ENCODE data around the gene HAPLN2.

Gene HAPLN2

DNA sequence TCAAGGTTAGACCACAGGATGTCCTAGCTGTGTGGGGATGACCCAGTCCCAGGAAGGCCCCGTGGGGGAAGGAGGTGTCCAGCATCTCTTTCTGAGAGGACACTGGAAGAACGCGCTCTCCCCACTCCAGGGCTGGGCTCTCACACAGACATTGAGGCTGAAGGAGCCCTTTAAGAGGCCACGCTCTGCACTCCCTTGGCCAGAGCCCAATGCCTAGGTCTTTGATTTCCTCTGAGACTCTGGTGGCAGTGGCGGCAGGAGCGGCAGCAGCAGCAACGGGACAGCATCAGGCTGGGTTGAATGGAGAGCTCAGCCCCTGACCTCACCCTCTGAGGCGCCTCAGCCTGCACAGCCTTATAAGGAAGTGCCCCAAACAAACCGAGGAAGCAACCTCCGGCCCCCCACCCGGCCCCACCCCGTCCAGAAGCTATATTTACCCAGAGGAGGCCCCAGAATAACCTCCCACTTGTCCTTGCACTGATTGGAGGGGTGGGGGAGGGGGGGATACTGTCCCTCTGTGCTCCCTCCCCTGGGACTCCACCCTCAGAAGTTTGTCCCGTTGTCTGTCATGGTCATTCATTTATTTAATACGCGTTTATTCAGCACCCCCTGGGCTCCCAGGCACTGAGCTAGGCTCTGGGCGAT, 45.7 kb downstream of the HAPLN2 start:
- no peak for DNase-seq

DNA sequence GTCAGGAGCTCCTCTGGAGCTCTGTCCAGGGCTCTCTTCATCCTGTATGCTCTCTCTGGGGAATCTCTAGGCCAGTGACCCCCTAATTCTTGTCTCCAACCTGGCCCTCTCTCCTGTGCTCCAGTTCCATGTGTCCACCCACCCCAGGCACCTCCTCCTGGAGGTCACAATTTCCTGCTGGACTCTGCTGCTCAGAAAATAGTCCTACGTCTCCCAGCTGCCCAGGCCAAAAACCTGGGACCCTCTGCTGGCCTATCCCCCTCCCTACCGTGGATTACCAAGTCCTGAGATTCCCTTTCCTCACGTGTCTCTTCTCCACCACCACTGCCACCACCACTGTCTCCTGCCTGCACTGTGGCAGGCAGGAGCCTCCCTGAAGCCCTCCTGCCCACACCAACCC, 46.3 kb downstream of the HAPLN2 start:
- no peak for DNase-seq

DNA sequence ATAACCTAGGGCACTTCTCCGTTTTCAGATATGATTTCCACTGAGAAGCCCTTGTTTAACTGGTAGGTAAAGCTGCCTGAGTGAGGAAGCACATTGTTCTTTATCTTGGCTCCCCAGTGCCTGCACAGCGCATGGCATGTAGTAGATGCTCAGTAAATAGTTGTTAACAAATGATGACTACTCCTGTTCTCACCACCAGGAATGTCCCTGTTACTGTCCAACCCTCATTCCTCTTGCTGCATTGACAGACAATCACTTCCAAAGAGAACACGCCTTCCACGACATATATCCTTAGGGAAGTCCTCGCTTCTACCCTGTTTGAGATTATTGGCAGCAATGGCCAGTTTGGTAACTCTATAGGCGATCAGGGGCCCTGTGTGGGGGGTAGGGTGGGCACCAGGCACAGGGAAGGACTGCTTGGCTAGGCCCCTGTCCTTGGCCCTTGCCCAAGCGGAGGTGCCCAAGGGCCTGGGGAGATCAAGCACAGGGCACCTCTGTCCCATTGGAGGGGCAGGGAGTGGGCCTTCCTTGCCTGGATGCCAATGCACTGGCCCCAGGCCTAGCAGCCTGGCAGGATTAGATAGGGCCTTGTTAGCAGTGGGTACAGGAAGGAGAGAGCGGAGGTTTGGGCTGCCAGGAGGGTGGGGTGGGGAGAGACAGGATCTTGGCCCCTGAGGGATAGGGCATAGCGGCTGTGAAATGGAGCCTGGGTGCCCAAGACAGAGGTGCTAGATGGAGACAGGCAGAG, 47.8 kb downstream of the HAPLN2 start:
- no peak for DNase-seq

DNA sequence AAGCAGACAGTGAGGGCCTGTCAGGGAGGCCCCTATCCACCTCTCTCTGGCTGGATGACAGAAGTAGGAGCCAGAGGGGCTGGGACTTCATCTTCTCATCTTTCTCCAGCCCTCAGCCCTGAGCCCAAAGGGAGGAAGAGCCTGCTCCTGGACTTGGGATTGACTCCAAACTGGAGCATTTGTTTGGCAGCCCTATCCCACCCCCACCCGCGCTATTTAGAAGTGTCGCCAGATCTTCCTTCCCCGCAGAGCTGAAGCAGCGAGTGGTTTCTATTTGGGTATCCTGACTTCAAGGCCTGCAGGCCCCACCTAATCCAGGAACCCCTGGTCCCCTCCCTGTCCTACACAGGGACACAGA, 48.4 kb downstream of the HAPLN2 start:
- DNase-seq = no peak

DNA sequence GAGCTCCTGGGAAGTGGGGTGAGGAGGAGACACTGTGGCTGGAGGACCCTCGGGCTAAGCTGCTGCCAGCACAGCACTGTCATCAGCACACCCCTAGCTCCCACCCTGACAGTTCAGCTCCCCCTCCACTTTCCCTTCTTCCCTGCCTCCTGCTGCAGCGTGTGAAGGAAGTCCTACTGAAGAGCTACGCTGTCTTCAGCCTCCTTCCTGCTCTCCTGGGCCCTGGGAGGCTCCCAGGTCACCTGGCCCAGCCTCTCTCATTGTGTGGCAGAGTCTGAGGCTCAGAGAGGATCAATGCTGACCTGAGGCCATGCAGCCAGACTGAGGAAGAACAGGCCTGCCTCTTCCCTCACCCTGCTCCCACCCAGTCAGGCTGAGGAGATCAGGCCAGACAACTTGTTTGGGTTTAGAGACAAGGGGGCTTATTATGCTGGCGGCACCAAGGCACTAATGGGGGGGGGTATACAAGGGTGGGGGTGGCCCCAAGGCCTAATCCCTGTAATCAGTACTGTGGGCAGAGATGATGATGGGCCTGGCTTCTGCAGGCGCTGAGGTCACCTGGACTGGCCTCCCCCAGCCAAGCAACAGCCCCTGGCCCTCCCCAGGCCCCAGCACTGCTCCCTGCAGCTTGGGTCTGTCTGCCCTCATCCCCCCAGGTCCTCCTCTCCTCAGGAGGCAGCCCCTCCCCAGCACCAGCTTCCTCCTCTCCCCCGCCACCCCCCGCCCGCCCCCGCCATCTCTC, 48.9 kb downstream of the HAPLN2 start:
- DNase-seq = no peak

DNA sequence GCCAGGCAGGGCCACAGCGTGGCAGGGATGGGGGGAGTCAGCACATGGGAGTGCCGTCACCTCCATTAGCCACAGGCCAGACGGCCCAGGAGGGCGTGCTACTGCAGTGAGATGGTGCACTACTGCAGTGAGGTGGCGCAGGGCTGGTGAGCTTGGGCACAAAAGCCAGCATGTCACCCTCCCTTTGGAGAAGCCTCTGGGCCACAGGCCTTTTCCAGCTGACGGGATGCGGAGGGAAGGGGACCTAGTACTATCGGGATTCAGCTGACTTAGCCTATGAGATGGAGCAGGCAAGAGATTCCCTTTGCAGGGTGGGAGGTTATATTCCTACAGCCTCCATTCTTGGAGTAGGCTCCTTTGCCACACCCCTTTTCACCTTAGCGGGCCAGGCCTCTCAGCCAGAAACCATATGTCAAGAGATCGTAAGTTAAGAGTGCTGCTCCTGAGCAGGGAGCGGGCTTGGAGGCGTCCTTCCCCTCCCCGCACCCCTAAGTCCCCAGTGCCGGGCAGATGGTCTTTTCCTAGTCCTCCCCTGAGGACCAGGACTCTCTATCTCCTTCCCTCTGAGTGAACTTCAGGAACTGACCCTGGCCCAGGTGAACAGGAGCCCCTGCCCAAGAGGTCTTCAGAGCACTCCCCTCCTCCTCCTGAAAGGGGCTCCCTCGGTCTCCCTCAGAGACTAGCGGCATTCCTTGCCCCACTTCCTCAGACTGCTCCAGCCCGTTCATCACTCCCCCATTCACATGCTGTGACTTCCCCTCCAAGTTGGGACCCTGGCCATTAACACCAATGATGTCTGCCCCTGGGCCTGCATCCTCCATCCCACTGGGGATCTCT, 49.8 kb downstream of the HAPLN2 start:
- no peak for DNase-seq

DNA sequence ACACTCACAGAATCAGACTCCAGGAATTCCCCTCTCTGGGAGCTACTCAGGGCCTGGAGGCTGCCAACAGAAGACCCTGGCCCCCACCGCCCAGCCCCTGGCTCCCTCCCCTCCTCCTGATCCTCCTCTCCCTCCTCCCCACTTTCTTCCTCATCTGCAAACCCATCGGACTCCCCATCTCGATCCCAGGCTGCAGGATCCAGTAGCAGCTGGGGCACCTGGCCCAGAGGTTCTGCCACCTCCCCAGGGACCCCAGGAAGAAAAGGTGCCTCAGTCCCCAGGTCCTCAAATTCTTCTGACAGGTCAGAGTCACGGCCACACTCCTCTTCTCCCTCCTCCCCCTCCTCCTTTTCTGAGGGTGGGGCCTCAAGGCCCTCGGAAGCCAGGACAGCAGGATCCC, 50.6 kb downstream of the HAPLN2 start:
- no peak for DNase-seq

DNA sequence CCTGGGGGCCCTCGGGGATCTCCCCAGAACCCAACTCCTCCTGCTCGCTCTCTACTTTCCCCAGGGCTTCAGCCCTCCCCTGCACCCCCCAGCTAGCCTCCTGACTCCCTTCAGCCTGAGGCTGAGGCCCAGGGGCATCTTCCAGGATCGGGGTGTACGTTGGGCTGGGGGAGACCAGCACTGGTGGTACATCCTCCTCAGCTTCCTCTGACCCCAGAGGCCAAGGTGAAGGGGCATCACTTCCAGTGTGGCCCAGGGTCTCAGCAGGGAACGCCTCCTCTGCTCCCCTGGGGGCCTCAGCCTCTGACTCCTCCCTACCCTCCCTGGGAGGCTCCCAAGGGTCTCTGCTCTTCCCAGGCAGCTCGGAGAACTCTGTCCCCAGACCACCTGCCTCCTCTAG, 51.1 kb downstream of the HAPLN2 start:
- DNase-seq = no peak

DNA sequence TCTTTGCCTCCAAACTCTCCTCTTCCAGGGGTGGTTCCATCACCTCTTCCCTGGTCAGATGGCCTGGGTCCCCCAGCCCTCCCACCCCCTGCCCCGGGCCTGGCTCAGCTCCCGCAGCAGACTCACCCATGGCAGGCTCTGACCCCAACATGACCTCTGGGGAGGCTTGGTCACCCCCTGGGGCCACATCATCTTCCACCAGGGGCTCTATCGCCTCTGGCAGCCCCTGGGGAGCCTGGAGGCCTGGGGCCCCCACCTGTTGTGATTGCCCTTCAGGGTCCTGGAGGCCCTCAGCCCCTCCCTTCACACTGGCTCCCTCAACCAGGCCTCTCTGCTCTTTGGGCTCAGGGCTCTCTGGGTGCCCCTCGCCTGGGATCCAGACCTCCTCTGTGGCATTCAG, 51.6 kb downstream of the HAPLN2 start:
- no peak for DNase-seq

DNA sequence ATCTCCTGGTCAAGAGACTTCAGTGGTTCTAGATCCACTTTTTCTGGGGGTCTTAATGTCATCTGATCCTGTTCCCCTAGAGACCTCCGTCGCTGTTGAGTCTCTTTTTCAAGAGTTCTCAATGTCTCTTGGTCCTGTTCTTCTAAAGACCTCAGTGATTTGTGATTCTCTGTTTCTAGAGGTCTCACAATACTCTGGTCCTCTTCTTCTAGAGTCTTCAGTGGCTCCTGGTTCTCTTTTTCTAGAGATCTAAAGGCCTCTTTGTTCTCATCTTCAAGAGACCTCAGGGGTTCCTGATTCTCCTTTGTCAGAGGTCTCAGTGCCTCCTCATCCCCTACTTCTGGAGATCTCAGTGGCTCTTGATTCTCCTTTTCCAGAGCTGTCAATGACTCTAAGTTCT, 52.6 kb downstream of the HAPLN2 start:
- DNase-seq = no peak

DNA sequence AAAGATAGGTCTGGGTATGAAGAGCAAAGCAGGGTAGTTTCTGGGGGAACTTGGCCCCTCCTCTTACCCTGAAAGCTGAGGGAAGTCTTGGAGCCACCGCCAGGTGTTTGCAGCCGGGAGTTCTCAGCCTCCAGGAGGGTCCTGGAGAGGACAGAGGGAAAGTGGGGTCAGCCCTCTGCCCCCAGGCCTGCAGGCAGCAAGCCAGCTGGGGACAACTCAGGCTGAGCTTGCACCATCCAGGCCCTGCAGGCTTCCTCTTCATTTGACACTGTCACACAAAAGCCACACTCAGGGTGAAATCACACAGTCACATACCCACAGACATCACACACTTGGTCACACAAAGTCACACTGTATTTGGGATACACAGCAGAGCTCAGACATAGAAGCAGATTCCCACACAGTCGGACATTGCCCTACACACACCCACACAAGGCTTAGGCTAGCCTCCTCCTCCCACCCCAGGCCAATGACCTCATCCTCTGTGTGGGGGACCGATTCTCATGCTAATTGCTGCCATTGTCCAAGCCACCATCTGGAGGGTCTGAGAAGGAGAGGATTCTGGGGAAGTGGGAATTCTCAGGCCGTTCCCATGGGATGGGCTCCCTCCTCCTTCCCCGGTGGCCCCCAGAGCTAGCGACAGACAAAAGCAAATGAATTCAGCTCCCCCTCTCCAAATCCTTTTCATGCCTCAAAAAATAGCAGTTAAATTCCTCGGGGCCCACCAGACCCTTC, 54.3 kb downstream of the HAPLN2 start:
- DNase-seq = no peak
